Tibial nerve (tissue), 4 donors: ENCODE data around the gene HECTD1.

Experiments used
- CTCF ChIP-seq, 5 experiments: fragments of 200-600 bp in 3 of 5; fragments of 450-650 bp in 2 of 5; sonication (generic) in 3 of 5; IDR thresholded peaks; one replicate each; pipeline ENCODE4 v1.5.1; 2016 to 2019; ENCODE audit warnings: antibody characterized with exemption in 5 of 5, mild to moderate bottlenecking in 3 of 5, moderate library complexity in 2 of 5
- EP300 ChIP-seq, 2 donors: sonication (generic); formaldehyde crosslinking; IDR thresholded peaks; one replicate each; pipeline ENCODE4 v1.6.1; 2017; ENCODE audit warnings: antibody characterized with exemption in 2 of 2, mild to moderate bottlenecking in 1 of 2
- POLR2A ChIP-seq, 2 donors: fragments of 450-650 bp; IDR thresholded peaks; one replicate each; pipeline ENCODE4 v1.6.1; 2017; ENCODE audit warnings: antibody characterized with exemption in 2 of 2, mild to moderate bottlenecking in 2 of 2, moderate library complexity in 2 of 2

- TF ChIP-seq CTCF (IDR thresholded peaks at IDR 0.05) (no peak), POLR2A (IDR thresholded peaks at IDR 0.05) (no peak), EP300 (IDR thresholded peaks at IDR 0.05) (no peak)
Measured at GRCh38 chr14:31096255-31096654, 111.3 kb downstream of the HECTD1 start.
